ENCODE measurements around the gene SNX24.

DNA sequence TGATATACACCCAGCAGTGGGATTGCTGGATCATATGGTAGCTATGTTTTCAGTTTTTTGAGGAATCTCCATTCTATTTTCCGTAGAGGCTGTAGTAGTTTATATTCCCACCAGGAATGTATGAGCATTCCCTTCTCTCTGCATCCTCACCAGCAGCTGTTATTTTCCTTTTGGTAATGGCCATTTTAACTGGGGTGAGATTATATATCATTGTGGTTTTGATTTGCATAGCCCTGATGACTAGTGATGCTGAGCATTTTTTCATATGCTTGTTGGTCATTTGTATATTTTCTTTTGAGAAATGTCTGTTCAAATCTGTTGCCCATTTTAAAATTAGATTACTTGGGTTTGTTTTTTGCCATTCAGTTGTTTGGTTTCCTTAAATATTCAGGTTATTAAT, 202.3 kb downstream of the SNX24 start:
- no peak for TF ChIP-seq EZH2 (IDR thresholded peaks at IDR 0.05; ENCODE audit: borderline replicate concordance, control insufficient read depth, low read depth, low read length)
- no peak for TF ChIP-seq TCF7 (IDR thresholded peaks at IDR 0.05; ENCODE audit: borderline replicate concordance)
- no peak for TF ChIP-seq MTA3 (IDR thresholded peaks at IDR 0.05; ENCODE audit: borderline replicate concordance, low read length)
- no peak for TF ChIP-seq SREBF2 (IDR thresholded peaks at IDR 0.05; ENCODE audit: low read length)
- no peak for TF ChIP-seq NR2C1 (IDR thresholded peaks at IDR 0.05)
- no peak for TF ChIP-seq POLR2A (IDR thresholded peaks at IDR 0.05; ENCODE audit: low read depth, low read length)
- TF ChIP-seq, protein P1, sequence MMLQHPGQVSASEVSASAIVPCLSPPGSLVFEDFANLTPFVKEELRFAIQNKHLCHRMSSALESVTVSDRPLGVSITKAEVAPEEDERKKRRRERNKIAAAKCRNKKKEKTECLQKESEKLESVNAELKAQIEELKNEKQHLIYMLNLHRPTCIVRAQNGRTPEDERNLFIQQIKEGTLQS (IDR thresholded peaks at IDR 0.05; ENCODE audit: borderline replicate concordance, extremely low read depth, low read depth, low read length), result no peak
- TF ChIP-seq ZNF592 (IDR thresholded peaks at IDR 0.05), result no peak
